SK-N-DZ (cell line): ENCODE results near the gene NR2F1-AS1.
"Not testable (repeated sequence)": the region's sequence is repeated elsewhere in the genome, so short reads cannot be mapped to it uniquely, and the experiment has no call there.

Source experiments
- DNase-seq: peaks from one replicate; pipeline ENCODE4 v3.0.0-alpha.2; 2015; ENCODE audit warnings: low spot score

Gene NR2F1-AS1

GRCh38 chr5:93430118-93430517, 150.9 kb downstream of the NR2F1-AS1 start:
- DNase-seq = no peak

- no peak for DNase-seq
Measured at GRCh38 chr5:93428868-93429267, 152.2 kb downstream of the NR2F1-AS1 start.

- no peak for DNase-seq
Measured at GRCh38 chr5:93427316-93427715, 153.7 kb downstream of the NR2F1-AS1 start.

GRCh38 chr5:93425096-93425495, 155.9 kb downstream of the NR2F1-AS1 start:
- DNase-seq = no peak

GRCh38 chr5:93423300-93423699, 157.7 kb downstream of the NR2F1-AS1 start:
- no peak for DNase-seq

- no peak for DNase-seq
Measured at GRCh38 chr5:93422652-93423280, 158.3 kb downstream of the NR2F1-AS1 start.

- peak; percentile 45 for DNase-seq
Measured at GRCh38 chr5:93421987-93422401, 159.0 kb downstream of the NR2F1-AS1 start.

GRCh38 chr5:93421468-93421867, 159.6 kb downstream of the NR2F1-AS1 start:
- DNase-seq = peak; percentile 30

GRCh38 chr5:93417490-93417889, 163.5 kb downstream of the NR2F1-AS1 start:
- DNase-seq = no peak

- DNase-seq = no peak
Measured at GRCh38 chr5:93415819-93416218, 165.2 kb downstream of the NR2F1-AS1 start.

- DNase-seq = no peak
Measured at GRCh38 chr5:93411716-93412115, 169.3 kb downstream of the NR2F1-AS1 start.

- no peak for DNase-seq
Measured at GRCh38 chr5:93409691-93410090, 171.3 kb downstream of the NR2F1-AS1 start.

- no peak for DNase-seq
Measured at GRCh38 chr5:93407454-93407853, 173.6 kb downstream of the NR2F1-AS1 start.

GRCh38 chr5:93406971-93407401, 174.0 kb downstream of the NR2F1-AS1 start:
- no peak for DNase-seq

GRCh38 chr5:93404246-93404645, 176.8 kb downstream of the NR2F1-AS1 start:
- DNase-seq = no peak

GRCh38 chr5:93403141-93403928, 177.7 kb downstream of the NR2F1-AS1 start:
- DNase-seq = no peak

- no peak for DNase-seq
Measured at GRCh38 chr5:93402451-93402850, 178.6 kb downstream of the NR2F1-AS1 start.

- no peak for DNase-seq
Measured at GRCh38 chr5:93401634-93402213, 179.3 kb downstream of the NR2F1-AS1 start.

GRCh38 chr5:93399675-93400074, 181.3 kb downstream of the NR2F1-AS1 start:
- no peak for DNase-seq

- DNase-seq = peak; percentile 56
Measured at GRCh38 chr5:93395971-93396379, 185.0 kb downstream of the NR2F1-AS1 start.

- DNase-seq = no peak
Measured at GRCh38 chr5:93395010-93395409, 186.0 kb downstream of the NR2F1-AS1 start.

GRCh38 chr5:93394301-93394700, 186.7 kb downstream of the NR2F1-AS1 start:
- no peak for DNase-seq

- DNase-seq = not testable (repeated sequence)
Measured at GRCh38 chr5:93391169-93391568, 189.8 kb downstream of the NR2F1-AS1 start.
